ENCODE data around the gene MOSPD3.
"Not testable (repeated sequence)": the region's sequence is repeated elsewhere in the genome, so short reads cannot be mapped to it uniquely, and the experiment has no call there.

The MOSPD3 gene

DNA sequence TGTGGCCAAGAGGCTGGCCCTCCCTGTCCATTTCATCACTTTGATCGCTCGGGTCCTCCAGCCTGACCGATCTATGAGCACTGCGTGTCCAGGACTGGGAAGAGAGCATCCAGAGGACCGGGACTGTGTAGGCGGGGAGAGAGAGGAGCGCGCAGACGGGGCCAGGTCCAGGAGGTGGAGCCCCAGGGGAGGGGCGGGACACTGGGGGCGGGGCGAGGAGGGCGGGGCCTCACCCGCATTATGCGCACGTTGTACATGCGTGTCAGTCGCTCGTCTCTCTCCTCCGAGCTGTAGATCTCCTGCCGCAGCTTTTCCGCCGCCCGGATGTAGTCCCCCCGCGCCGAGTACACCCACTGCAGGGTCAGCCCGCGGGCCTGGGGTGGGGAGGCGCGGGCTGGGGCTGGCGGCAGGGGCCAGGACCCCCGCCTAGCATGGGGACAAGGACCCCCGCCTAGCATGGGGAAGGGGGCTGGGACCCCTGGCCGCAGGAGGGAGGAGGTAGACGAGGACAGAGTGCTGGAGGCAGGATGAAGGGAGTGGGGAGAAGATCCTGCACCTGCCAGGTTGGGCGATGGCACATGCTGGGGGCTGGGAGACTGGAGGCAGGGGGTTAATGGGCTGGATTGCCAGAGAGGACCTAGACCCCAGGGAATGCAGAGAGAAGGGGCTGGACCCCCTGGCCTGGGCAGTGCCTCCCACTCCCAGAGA lies 14.3 kb downstream of the MOSPD3 start:
- no peak for FAIRE-seq

DNA sequence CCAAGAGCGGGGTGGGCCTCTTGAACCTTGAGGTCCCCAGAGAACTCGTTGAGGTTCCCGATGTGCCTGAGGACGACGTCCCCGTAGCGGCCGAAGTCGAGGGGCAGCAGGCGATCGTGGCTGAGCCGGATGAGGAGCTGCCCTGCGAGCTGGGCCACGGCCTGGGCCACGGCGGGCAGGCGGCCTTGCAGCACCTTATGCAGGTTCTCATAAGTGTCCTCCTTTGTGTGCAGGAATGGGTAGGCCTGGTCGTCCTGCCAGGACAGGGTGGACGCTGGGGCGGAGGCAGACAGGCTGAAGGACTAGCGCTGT lies 14.9 kb downstream of the MOSPD3 start:
- FAIRE-seq, result no peak

DNA sequence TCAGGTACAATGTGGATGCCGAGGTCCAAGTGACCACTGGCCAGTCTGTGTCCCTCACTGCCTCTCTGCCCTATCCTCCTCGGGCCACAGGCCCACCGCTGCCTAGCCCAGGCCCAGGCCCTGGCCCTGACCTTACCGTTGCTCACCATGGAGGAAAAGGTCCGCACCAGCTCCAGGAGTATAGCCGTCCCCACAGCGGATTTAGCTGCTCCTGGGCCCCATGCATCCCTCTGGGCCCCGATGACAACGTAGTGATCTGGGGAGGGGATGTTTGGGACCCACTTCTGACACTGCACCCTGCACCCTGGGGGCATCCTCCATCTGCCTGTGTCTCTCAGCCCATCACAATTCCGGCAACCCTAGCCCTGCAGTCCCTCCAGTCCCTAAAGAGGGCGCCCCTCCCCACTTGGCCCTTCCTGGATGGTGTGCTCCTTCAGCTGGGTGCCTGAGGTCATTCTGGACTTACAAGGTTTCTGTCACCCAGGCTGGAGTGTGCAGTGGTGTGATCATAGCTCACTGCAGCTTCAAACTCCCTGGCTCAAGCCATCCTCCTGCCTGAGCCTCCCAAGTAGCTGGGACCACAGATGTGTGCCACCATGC lies 16.9 kb downstream of the MOSPD3 start:
- no peak for FAIRE-seq

DNA sequence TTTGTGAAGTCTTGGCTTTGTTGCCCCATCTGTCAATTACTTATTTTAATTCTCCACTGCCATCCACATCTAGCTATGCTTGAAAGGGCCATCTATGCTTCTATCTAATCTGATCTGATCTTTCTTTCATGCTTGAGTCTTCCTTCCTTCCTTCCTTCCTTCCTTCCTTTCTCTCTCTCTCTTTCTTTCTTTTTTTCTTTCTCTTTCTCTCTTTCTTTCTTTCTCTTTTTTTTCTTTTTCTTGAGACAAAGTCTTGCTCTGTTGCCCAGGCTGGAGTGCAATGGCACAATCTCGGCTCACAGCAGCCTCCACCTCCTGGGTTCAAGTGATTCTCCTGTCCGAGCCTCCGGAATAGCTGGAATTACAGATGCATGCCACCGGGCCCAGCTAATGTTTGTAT lies 17.7 kb downstream of the MOSPD3 start:
- no peak for FAIRE-seq

DNA sequence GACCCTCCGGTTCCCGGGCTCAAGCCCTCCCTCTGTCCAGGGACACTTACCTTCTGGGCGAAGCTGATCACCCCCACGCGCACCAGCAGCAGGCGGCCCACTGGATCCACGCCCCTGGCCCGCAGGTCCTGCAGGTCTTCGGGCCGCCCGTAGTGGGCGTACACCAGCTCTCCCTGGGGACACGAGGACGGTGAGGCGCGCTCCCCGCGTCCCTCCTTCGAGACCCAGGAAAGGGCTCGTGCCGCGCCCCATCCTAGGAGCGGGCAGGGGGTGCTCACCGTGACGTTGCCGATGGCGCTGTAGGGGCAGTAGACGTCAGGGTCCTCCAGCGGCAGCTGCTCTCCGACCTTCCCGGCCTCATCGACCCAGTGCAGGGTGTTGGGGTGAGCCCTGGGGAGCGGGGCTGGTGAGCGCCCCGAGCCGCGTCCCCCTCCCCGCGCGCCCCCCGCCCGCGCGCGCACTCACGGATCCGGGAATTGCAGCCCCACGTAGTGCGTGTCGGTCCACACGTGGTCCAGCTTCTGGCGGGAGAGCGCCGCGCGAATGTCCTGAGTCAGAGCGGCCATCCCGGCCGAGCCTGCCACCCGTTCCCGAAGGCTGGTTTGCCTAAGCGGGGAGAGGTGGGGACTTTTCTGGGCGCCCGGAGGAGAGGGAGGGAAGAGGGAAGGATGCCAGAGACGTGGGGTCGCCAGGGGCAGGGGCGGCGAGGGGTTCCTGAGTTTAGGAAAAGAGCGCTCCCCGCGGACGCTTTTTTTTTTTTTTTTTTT lies 20.8 kb downstream of the MOSPD3 start:
- no peak for FAIRE-seq

DNA sequence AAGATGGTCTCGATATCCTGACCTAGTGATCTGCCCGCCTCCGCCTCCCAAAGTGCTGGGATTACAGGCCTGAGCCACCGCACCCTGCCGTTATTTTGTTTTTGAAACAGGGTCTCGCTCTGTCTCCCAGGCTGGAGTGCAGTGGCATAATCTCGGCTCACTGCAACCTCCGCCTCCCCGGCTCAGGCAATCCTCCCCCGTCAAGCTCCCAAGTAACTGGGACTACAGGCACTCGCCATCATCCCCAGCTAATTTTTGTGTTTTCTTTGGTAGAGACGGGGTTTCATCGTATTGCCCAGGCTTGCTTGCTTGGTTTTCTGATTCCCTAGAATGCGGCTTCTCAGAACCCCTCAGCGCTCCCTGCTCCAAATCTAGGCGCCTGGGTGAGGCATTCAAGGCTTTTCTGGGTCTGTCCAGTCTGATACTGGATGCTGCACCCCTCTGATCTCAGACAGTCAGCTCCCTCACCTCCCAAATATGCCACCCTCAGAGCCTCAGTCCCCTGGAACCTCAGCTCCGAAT lies 27.7 kb downstream of the MOSPD3 start:
- no peak for FAIRE-seq

DNA sequence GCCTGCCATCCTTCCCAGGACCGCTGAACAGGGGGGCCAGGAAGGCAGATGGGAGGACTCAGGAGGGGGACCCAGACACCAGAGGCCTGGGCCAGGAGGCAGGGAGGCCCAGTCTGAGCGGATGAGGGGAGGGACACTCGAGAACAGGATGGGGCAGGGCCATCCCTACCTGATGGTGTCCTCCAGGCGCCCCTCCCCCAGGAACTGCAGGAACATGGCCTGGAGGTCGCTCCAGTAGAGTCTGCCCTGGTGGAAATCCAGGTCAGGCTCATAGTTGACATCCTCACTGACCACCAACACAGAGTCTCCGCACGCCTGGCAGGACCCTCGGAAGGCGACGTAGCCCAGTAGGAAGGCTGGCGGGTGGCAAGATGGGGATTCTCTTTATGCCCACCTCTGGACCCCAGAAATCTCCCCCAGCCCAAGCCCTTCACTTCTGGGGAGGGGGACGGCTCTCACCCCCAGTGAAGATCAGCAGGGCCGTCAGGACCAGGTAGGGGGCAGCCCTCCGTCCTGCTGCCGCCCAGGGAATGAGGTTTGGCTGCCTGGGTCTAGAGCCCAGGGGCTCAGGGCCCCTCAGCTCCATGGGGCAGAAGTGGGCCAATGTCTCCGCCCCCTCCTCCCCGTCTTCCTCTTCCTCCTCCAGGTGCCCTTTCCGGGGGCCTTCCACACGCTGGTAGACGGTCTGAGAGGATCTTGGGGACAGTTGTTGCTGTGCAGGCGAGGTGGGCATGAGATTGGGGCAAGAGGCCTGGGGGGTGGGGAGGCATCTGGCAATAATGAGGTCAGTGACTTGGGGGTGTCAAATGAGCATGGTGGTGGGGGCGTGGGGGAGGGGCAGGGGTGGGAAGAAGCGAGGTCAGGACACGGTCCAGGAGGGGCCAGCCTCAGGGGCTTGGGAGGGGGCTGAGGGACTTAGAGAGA lies 28.4 kb downstream of the MOSPD3 start:
- FAIRE-seq, result no peak

DNA sequence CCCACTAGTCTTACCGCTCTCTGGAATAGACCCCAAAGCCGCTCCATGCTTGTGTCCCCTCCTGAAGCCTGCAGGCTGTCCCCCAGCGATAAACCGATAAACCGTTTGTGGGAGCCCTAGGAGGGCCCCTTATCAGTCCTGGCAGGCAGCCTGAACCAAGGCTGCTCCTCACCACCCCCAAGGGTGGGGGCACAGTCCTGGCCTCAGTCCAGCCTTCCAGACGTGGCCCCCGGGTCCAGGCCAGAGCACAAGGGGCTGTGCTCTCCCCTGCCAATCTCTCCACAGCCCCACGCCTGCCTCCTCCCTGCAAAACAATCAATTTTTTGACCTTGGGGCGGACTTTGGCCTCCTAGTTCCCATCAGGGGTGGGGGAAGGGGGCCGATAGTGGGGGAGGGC lies 29.1 kb downstream of the MOSPD3 start, which contains the start of gene TFR2:
TFR2 (minus strand) TSS at position 90 of the 397 bp plus-strand sequence; CDS start at position 47, 43 bp downstream.
- FAIRE-seq, result no peak

DNA sequence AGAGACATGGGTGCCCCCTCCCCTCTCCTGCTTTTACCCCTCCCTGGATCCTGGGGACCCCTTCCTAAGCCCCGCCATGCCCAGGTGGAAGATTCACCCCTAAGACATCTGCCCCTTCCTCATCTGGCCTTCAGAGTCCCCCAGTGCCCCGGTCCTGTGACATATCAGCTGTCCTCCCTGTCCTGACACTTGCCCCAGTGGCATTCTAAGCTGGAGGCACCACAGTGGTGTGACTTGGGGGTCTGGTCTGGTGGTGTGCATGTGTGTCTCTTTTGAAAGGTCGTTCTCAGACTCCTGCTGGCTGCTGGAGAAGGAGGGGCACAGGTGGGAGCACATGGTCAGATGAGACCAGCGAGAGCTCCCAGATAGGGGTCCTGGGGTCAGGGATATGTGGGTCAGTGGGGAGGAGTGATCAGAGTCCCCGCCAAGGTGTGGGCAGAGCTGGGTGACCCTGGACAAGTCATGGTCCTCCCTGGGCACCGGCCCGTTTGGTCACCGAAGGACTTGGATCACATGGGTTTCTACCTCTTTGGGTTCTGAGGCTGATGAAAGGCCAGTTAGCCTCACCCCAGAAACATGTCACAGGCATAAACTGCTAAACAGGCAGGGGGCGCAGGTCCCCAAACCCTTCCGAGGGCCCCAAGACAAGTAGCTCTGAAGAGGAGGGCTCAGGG lies 29.7 kb downstream of the MOSPD3 start:
- FAIRE-seq, result no peak

DNA sequence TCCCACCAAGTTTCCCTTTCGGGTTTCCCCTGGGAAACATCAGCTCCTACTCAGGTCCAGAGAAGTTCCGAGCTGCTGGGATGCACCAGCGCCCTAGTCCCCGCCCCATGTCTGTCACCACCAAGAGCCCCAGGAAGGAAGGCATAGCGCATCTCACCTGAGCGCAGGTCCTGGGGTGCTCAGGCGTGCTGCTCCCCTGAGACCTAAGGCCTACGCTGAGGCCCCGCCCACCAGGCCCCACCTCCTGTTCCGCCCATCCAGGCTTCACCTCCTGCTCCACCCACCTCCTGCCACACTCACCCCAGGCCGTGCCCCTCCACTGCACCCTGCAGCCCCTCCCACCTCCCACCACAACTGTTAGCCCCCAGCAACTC lies 30.2 kb downstream of the MOSPD3 start:
- no peak for FAIRE-seq

DNA sequence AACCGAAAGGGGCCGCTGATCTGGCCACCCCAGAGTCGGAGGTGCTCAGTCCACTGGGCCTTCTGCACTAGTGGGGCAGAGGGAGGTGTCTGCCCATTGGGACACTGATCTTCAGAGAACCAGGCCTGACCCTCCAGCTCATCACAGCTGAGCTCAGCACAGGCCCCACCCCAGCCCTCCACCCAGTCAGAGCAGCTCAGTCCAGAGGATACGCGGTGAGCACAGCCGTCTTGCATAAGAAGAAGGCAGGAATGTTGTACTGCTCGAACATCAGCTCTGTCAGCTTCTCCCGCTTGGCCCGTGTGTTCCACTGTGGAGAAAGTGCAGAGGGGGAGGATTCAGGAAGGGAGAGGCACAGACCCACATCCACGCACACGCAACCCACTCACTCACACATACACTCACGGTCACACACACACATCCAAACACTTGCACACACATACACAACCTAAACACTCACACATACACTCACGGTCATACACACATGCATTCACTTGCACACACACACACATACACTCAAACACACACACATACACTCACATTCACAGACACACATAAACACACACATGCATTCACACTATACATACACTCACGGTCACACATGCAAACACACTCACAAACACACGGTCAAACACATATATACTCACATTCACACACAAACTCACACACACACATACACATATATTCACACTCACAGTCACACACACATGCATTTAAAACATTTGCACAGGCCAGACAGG lies 37.7 kb downstream of the MOSPD3 start:
- no peak for FAIRE-seq

DNA sequence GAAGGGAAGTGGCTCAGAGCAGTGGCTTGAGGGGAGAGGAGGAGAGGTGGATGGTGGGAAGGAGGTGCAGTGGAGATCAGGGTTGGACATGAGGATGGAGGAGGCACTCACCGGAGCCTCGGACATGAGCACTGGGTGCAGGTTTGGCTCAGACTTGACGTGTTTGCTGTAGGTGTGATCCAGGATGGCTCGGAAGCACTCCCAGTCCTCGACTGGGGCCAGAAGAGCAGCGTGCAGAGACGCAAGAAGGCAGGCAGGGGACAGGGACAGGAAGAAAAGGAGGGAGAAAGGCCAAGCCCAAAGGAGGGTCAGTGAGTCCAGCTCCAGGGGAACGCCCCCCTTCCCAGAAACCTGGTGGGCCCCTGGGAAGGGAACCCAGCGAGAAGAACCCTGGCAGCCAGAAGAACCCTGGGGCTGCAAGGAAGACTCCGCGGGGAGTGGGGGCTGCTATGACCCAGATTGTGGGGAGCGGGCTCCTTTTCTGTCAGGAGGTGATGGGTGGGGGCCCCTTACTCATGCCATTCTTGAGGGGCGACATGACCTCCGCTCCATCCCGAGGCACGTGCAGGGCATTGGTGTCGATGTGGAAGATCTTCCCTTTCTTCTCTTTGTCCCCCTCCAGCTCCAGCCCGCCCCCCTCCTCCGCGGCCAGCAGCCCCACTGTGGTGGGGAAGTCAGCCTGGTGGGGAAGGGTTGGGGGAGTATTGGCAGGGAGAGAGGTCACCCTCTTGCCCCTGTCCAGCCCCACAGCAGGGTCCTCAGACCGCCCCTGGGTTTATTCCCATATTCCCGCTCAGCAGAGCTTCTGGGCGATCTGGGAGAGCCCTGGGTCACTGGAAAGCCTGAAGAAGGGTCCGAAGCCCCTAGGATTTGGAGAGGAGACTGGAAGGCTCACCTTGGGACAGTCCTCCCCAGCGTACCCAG lies 42.8 kb downstream of the MOSPD3 start:
- FAIRE-seq, result no peak

DNA sequence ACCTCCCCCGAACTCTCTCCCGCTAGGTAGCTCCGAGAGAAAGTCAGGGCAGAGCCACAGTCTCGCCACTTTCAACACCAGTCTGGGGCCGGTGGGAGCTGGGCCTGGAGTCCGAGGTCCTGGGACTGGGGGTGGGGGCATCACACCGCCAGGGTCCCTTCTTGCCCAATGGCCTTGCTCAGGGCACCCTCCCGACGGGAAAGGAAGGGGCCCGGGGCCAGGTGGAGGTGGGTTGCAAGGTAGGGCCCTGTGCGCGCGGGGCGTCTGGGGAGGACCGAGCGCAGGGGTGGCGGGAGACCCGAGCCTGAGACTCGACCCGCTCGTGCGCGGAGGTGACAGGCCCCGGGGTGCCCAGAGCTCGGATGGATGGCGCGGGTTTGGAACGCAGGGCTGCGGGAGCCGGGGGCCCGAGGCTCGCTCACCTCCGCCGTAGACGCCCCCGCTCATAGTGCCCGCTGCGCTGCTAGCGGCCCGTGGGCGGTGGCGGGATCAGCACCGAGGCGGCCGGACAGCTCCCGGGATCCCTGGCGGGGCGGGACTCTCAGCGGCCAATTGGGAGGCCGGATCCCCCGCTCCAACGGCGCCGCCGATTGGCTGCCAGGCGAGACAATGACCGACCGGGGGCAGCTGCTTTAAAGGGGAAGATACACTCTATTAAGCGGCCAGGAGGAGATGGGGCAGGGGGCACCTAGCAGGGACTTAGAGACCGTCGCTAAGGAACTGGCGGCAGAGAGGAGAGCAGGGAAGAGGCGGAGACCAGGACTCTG lies 43.8 kb downstream of the MOSPD3 start, which contains the start of gene ACTL6B:
ACTL6B (minus strand) TSS at position 541 of the 767 bp plus-strand sequence; CDS start at position 447, 94 bp downstream.
- no peak for FAIRE-seq

DNA sequence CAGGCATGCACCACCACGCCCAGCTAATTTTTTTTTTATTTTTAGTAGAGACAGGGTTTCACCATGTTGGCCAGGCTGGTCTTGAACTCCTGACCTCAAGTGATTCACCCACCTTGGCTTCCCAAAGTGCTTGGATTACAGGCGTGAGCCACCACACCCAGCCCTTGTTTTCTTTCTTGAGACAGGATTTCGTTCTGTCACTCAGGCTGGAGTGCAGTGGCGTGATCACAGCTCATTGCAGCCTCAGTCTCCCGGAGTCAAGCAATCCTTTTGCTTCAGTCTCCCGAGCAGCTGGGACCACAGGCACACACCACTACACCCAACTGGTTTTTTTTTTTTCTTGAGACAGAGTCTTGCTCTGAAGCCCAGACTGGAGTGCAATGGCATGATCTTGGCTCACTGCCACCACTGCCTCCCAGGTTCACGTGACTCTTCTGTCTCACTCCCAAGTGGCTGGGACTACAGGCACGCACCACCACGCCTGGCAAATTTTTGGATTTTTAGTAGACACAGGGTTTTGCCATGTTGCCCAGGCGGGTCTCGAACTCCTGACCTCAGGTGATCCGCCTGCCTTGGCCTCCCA lies 49.9 kb downstream of the MOSPD3 start:
- FAIRE-seq, result not testable (repeated sequence)

All from A204.1 (cell line).